AG09309 (cell line): ENCODE results near the gene SDK1.
"Not testable (repeated sequence)": the region's sequence is repeated elsewhere in the genome, so short reads cannot be mapped to it uniquely, and the experiment has no call there.

ENCODE experiments used
- DNase-seq: peaks from one replicate; pipeline ENCODE4 v3.0.0-alpha.2; 2010; ENCODE audit warnings: low read depth
- H3K4me3 ChIP-seq: 2 replicates; pipeline ENCODE4 v1.5.1; 2011; ENCODE audit warnings: mild to moderate bottlenecking, low read depth, low read length, moderate library complexity; ENCODE audit not compliant: control insufficient read depth
- TF ChIP-seq, protein P1 (sequence below): IDR thresholded peaks from 2 replicates; pipeline ENCODE4 v1.5.1; 2011; ENCODE audit warnings: mild to moderate bottlenecking, low read depth, low read length, inconsistent platforms; ENCODE audit not compliant: insufficient read depth, control insufficient read depth; ENCODE audit errors: missing control alignments

Gene SDK1

DNA sequence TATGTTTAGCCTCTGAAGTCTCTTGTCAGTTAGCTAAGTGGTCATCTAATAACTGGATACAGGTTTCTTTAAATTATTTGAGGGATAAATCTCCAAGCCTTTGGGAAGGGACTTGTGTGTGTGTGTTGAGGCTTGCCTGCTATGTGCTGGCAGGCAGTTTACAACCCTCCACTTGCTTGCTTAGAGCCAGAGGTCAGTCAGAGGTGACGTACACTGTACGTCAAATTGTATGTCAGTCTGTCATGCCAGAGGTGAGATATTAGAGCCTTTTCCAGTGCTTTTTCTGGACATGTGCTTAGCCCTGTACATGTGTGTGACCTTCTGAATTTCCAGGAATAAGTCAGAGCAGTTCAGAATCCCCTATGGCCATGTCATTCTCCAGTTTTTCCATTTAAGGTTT is 438.9 kb downstream of the SDK1 start:
- no peak for DNase-seq
- no peak overlapping the region for H3K4me3 ChIP-seq
- TF ChIP-seq, protein P1, sequence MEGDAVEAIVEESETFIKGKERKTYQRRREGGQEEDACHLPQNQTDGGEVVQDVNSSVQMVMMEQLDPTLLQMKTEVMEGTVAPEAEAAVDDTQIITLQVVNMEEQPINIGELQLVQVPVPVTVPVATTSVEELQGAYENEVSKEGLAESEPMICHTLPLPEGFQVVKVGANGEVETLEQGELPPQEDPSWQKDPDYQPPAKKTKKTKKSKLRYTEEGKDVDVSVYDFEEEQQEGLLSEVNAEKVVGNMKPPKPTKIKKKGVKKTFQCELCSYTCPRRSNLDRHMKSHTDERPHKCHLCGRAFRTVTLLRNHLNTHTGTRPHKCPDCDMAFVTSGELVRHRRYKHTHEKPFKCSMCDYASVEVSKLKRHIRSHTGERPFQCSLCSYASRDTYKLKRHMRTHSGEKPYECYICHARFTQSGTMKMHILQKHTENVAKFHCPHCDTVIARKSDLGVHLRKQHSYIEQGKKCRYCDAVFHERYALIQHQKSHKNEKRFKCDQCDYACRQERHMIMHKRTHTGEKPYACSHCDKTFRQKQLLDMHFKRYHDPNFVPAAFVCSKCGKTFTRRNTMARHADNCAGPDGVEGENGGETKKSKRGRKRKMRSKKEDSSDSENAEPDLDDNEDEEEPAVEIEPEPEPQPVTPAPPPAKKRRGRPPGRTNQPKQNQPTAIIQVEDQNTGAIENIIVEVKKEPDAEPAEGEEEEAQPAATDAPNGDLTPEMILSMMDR: no peak

DNA sequence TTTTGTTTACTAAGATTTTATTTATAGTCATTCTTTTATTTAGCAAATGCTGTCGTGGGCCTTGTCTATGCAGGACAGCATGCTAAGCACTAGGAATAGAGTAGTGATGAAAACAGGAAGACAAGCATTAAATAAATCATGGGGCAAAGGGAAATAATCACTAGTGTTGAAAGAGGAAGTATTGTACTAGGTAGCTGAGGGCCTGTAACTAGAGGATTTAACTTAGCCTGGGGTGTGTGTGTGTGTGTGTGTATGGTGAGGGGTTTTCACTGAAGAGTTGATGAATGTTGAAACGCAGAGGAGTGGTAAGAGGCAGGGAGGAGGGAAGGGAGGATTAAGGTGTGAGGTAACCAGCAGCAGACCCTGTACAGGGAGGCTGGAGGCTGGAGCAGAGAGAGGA is 446.4 kb downstream of the SDK1 start:
- H3K4me3 ChIP-seq: no peak overlapping the region
- no peak for DNase-seq
- TF ChIP-seq, protein P1: no peak

DNA sequence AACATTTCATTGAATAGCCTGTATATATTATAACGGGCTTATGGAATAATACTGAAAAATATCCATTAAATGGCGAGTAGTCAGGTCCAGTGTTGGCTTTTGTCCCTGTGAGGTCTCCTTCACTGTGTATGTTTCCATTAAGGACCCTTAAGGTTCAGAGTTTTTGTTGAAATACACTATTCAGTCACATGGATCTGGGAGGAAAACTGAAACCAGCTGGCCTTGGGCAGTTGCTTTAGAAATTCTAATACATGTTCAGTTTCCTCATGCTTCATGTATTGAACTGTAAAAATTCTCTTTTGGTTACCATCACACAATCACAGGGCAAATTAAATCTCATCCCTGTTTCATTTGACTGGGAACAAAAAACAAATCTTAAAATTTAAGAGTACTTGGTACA is 447.3 kb downstream of the SDK1 start:
- H3K4me3 ChIP-seq: no peak overlapping the region
- TF ChIP-seq, protein P1: no peak
- no peak for DNase-seq

DNA sequence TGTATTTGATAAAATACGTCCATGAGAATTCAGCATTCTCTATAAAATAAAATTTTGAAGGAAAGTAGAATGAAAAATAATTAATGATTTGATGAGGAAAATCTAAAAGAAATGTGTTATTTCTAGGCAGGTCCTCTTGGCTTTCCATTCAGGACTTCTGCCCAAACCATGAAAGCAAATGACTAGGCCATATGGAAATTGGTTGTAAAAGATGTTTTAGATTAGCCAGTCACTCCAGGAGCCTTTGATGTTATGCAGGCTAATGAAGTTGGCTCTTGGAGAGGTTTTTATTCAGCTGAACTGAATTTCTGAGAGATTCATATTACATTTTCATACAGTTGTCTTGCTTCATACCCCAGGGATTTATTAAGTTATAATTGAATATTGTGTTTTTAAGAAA is 452.8 kb downstream of the SDK1 start:
- TF ChIP-seq, protein P1: no peak
- no peak overlapping the region for H3K4me3 ChIP-seq
- no peak for DNase-seq

DNA sequence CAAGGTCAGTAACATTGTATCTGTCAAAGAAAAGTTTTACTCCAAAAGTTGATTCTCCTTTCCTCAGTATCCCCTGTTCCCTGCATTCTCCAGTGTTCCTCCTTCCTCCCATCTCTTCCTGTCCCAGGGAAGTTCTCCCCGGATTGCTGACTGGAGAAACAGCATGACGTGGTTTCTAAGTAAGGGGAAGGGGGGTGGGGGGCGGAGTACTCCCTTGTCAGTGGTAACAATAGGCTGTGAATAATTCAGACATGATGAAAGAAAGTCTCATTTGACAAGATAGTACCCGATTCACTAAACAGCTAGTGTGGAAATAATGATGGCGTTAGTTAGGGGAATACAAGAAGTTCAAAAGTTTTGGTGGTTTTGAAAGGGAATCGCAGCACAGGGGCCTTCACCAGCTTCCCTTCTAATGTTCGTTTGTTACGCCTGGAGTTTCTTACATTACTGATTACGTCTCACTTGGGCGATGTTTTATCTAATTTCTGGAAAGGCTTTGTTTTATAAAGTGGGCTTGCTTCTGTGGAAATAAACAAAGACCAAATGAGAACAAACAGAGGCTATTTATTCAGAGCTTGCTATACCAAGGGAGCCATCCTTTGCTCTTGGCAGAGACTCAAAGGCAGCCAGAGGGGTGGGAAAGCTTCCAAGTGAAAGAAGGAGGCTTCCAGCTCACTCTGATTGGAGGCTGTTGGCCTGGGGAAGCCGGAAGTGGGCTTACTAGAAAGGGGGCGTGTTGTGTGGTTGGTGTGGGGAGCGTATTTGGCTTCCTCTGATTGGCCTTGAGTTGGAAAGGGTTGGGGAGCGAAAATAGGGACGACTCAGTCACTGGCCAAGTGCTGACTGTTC is 453.7 kb downstream of the SDK1 start:
- TF ChIP-seq, protein P1: no peak
- DNase-seq: no peak
- H3K4me3 ChIP-seq: no peak overlapping the region

DNA sequence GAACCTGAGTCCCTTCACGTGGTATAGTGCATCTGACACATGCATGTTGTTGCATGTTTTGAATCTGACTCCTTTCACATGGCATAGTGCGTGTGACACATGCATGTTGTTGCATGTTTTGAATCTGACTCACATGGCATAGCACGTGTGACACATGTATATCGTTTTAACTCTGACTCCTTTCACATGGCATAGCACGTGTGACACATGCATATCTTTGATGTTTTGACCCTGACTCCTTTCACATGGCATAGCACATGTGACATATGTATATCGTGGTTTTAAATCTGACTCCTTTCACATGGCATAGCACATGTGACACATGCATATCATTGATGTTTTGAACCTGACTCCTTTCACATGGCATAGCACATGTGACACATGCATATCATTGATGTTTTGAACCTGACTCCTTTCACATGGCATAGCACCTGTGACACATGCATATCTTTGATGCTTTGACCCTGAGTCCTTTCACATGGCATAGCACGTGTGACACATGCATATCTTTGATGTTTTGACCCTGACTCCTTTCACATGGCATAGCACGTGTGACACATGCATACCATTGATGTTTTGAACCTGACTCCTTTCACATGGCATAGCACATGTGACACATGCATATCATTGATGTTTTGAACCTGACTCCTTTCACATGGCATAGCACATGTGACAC is 454.9 kb downstream of the SDK1 start:
- not testable (repeated sequence) for H3K4me3 ChIP-seq, DNase-seq

DNA sequence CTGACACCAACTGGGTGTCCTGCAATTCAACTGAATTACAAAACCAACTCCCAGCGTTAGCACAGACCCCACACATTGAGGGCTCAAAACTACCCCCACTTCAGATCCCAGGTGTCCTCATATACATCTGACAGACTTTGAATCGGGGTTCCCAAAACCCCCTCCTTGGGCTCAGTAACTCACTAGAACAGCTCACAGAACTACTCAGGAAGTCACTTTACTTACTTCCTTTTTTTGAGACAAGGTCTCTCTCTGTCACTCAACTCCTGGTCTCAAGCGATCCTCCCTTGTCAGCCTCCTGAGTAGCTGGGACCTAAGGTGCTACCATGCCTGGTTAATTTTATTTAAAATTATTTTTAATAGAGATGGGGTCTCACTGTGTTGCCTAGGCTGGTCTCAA is 456.0 kb downstream of the SDK1 start:
- TF ChIP-seq, protein P1: no peak
- H3K4me3 ChIP-seq: no peak overlapping the region
- DNase-seq: no peak
